ENCODE measurements around the gene NDUFS8. TPM values are rescaled to one million over a fixed set of nuclear protein-coding genes. Genes with fewer than 3 reads are reported as not detected.

Gene NDUFS8
- polyA plus RNA-seq, 2 donors: 131 to 168 TPM

DNA sequence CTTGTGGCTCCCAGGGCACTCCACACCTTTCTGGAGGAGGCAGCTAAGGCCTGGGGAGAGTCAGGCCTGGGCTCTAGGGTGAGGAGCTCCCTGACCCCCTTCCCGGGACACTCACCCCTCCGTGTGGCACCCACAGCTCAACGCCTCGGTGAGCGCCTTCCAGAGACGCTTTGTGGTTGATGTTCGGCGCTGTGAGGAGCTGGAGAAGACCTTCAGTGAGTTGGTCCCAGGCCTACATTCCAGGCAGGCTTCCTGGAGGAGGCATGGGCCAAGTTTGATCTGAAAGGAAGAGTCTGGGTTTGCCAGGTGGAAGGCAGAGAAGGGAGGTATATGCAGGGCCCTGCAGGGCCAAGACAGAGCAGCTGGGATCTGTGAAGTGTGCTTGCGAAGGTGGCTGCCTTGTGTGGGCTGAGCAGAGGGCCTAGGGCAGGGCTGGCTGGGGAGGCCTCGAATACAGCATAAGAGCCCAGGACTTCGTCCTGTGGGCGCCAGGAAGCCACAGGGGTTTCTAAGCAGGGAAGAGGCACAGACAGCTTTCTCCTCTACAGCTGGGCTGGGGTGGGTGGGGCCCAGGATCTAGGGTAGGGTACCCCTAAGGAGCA is 11.2 kb downstream of the NDUFS8 start:
- no peaks in the 10 kb centered on the region for H3K27me3 ChIP-seq (ENCODE audit: control insufficient read depth in 1 of 2, insufficient read depth in 2 of 2, low read length in 2 of 2)
- H3K9me3 ChIP-seq (ENCODE audit: control insufficient read depth in 2 of 2, insufficient read depth in 1 of 2, low read depth in 1 of 2, low read length in 1 of 2): no peaks in the 10 kb centered on the region
- no peak overlapping the region for H3K27ac ChIP-seq (ENCODE audit: low read depth in 2 of 2, low read length in 1 of 2)
- H3K36me3 ChIP-seq (ENCODE audit: control insufficient read depth in 2 of 2, insufficient read depth in 2 of 2, low read length in 1 of 2): peaks cover 0 to 23% of the 10 kb centered on the region in 2 donors
- H3K4me1 ChIP-seq (ENCODE audit: control insufficient read depth in 2 of 2, insufficient read depth in 2 of 2, low read length in 1 of 2): peaks cover 12 to 18% of the 10 kb centered on the region in 2 donors
- no peak overlapping the region for H3K4me3 ChIP-seq (ENCODE audit: low read depth in 1 of 2, low read length in 2 of 2)
- 71 to 84% methylated on average over 12 of the region's 12 CpGs for WGBS, 2 donors

DNA sequence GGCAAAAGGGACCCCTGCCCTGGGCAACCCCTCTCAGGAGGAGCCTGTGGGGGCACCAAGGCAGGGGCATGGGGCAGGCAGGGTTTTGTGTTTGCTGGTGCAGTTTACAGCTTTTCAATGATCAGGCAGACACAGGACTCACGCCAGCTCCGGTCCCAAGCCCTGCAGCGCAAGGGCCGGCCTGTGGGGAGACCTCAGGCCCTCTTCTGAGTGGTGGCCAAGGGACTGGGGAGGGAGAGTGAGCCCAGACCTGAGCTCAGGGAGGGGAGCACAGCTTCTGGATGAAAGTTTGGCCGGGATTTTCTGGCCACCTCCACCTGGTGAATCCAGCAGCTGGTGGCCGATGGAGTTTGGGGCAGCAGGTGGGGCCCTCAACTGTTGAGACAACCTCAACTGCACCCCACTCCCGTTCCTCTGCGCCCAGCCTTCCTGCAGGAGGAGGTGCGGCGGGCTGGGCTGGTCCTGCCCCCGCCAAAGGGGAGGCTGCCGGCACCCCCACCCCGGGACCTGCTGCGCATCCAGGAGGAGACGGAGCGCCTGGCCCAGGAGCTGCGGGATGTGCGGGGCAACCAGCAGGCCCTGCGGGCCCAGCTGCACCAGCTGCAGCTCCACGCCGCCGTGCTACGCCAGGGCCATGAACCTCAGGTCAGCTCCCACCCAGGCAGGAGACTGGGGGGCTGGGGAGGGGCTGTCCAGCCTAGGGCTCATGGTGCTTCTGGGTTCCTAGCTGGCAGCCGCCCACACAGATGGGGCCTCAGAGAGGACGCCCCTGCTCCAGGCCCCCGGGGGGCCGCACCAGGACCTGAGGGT is 11.9 kb downstream of the NDUFS8 start:
- no peak overlapping the region for H3K4me3 ChIP-seq (ENCODE audit: low read depth in 1 of 2, low read length in 2 of 2)
- 82 to 91% methylated on average over 24 to 27 of the region's 27 CpGs for WGBS, 2 donors
- peaks cover 0 to 22% of the 10 kb centered on the region in 2 donors for H3K36me3 ChIP-seq (ENCODE audit: control insufficient read depth in 2 of 2, insufficient read depth in 2 of 2, low read length in 1 of 2)
- H3K4me1 ChIP-seq (ENCODE audit: control insufficient read depth in 2 of 2, insufficient read depth in 2 of 2, low read length in 1 of 2): peaks cover 12 to 17% of the 10 kb centered on the region in 2 donors
- no peaks in the 10 kb centered on the region for H3K9me3 ChIP-seq (ENCODE audit: control insufficient read depth in 2 of 2, insufficient read depth in 1 of 2, low read depth in 1 of 2, low read length in 1 of 2)
- no peak overlapping the region for H3K27ac ChIP-seq (ENCODE audit: low read depth in 2 of 2, low read length in 1 of 2)
- no peaks in the 10 kb centered on the region for H3K27me3 ChIP-seq (ENCODE audit: control insufficient read depth in 1 of 2, insufficient read depth in 2 of 2, low read length in 2 of 2)

DNA sequence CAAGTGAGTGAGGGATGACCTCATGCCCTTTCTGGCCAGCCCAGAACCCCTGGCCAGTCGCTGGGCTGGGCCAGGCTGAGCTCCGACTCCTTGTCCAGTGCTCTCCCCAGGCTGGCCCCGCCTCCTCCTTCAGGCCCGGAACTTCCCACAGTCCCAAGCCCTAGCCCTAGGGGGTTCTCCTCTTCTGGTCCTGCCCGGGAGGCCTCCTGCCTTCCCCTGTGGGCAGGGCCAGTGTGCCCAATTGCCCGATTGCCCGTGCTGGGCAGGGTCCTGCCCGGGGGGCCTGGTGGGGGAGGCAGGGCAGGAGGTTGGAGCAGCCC is 12.5 kb downstream of the NDUFS8 start:
- Histone ChIP-seq H3K4me1 (ENCODE audit: control insufficient read depth in 2 of 2, insufficient read depth in 2 of 2, low read length in 1 of 2) (peaks cover 12 to 19% of the 10 kb centered on the region in 2 donors), H3K9me3 (ENCODE audit: control insufficient read depth in 2 of 2, insufficient read depth in 1 of 2, low read depth in 1 of 2, low read length in 1 of 2) (no peaks in the 10 kb centered on the region), H3K36me3 (ENCODE audit: control insufficient read depth in 2 of 2, insufficient read depth in 2 of 2, low read length in 1 of 2) (peaks cover 0 to 26% of the 10 kb centered on the region in 2 donors), H3K27ac (ENCODE audit: low read depth in 2 of 2, low read length in 1 of 2) (no peak overlapping the region), H3K27me3 (ENCODE audit: control insufficient read depth in 1 of 2, insufficient read depth in 2 of 2, low read length in 2 of 2) (no peaks in the 10 kb centered on the region), H3K4me3 (ENCODE audit: low read depth in 1 of 2, low read length in 2 of 2) (no peak overlapping the region)
- WGBS, 2 donors: 46 to 69% methylated on average over 8 of the region's 8 CpGs

DNA sequence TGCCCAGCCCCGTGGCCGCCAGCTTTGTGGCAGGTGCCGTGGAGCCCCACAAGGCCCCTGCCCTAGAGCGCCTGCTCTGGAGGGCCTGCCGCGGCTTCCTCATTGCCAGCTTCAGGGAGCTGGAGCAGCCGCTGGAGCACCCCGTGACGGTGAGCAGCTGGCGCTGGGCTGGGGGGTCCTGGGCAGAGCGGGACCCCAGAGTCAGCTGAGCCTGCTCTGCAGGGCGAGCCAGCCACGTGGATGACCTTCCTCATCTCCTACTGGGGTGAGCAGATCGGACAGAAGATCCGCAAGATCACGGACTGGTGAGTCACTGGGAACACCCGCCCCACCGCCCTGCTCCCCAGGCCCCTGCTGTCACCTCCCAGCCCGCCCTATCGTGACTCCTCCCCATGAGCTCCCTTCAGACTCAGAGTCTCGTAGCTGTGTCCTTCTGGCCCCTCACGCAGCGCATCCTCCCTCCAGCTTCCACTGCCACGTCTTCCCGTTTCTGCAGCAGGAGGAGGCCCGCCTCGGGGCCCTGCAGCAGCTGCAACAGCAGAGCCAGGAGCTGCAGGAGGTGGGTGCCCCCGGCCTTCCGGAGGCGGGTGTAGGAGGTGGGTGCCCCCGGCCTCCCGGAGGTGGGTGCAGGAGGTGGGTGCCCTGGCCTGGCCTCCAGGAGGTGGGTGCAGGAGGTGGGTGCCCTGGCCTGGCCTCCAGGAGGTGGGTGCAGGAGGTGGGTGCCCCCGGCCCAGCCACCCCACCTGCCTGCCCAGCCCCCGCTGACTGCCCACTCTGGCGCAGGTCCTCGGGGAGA is 13.1 kb downstream of the NDUFS8 start:
- Histone ChIP-seq H3K4me1 (ENCODE audit: control insufficient read depth in 2 of 2, insufficient read depth in 2 of 2, low read length in 1 of 2) (peaks cover 12 to 14% of the 10 kb centered on the region in 2 donors), H3K27me3 (ENCODE audit: control insufficient read depth in 1 of 2, insufficient read depth in 2 of 2, low read length in 2 of 2) (no peaks in the 10 kb centered on the region), H3K9me3 (ENCODE audit: control insufficient read depth in 2 of 2, insufficient read depth in 1 of 2, low read depth in 1 of 2, low read length in 1 of 2) (no peaks in the 10 kb centered on the region), H3K4me3 (ENCODE audit: low read depth in 1 of 2, low read length in 2 of 2) (no peak overlapping the region), H3K36me3 (ENCODE audit: control insufficient read depth in 2 of 2, insufficient read depth in 2 of 2, low read length in 1 of 2) (peaks cover 0 to 26% of the 10 kb centered on the region in 2 donors), H3K27ac (ENCODE audit: low read depth in 2 of 2, low read length in 1 of 2) (no peak overlapping the region)
- WGBS, 2 donors: 65 to 79% methylated on average over 33 to 36 of the region's 36 CpGs

DNA sequence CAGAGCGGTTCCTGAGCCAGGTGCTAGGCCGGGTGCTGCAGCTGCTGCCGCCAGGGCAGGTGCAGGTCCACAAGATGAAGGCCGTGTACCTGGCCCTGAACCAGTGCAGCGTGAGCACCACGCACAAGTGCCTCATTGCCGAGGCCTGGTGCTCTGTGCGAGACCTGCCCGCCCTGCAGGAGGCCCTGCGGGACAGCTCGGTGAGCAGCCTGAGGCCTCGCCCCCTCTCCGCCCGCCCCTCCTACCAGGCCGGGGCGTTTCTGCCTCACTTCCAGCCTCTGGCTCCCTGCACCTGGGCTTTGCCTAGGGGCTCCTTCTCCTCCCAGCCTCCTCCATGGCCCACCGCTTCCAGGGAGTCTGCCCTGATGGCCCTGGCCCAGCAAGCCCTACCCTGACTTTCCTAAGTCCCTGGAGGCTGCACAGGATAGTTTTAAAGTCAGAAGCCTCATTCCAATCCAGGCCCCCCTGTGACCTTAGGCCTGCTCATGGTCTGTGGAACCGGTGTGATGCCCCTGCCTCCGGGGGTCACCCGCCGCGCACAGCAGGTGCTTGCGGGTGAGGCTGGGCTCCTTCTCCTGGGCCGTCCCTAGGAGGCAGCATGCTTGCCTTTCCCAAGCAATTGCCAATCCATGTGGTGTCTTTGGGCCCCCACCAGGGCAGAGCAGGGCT is 13.8 kb downstream of the NDUFS8 start:
- peaks cover 5 to 31% of the 10 kb centered on the region in 2 donors for H3K36me3 ChIP-seq (ENCODE audit: control insufficient read depth in 2 of 2, insufficient read depth in 2 of 2, low read length in 1 of 2)
- H3K27ac ChIP-seq (ENCODE audit: low read depth in 2 of 2, low read length in 1 of 2): no peak overlapping the region
- no peaks in the 10 kb centered on the region for H3K27me3 ChIP-seq (ENCODE audit: control insufficient read depth in 1 of 2, insufficient read depth in 2 of 2, low read length in 2 of 2)
- no peak overlapping the region for H3K4me3 ChIP-seq (ENCODE audit: low read depth in 1 of 2, low read length in 2 of 2)
- WGBS, 2 donors: 77 to 86% methylated on average over 20 to 24 of the region's 24 CpGs
- no peaks in the 10 kb centered on the region for H3K9me3 ChIP-seq (ENCODE audit: control insufficient read depth in 2 of 2, insufficient read depth in 1 of 2, low read depth in 1 of 2, low read length in 1 of 2)
- H3K4me1 ChIP-seq (ENCODE audit: control insufficient read depth in 2 of 2, insufficient read depth in 2 of 2, low read length in 1 of 2): peaks cover 10 to 12% of the 10 kb centered on the region in 2 donors

DNA sequence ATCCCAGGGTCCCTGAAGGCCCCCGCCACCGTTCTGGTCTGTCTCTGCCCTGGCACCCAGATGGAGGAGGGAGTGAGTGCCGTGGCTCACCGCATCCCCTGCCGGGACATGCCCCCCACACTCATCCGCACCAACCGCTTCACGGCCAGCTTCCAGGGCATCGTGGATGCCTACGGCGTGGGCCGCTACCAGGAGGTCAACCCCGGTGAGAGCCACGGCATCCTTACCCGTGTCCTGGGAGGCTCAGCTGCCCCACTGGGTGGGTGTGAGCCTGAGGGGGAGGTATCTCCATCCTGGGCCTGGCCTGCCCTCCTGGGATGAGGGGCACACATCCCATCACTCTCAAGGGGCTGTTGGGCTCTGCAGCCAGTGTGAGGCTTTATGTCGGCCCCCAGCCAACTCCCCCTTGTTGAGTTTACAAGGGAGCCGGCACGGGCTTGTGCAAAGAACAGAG is 14.4 kb downstream of the NDUFS8 start:
- Histone ChIP-seq H3K4me3 (ENCODE audit: low read depth in 1 of 2, low read length in 2 of 2) (no peak overlapping the region), H3K27ac (ENCODE audit: low read depth in 2 of 2, low read length in 1 of 2) (no peak overlapping the region), H3K4me1 (ENCODE audit: control insufficient read depth in 2 of 2, insufficient read depth in 2 of 2, low read length in 1 of 2) (peaks cover 5 to 8% of the 10 kb centered on the region in 2 donors), H3K9me3 (ENCODE audit: control insufficient read depth in 2 of 2, insufficient read depth in 1 of 2, low read depth in 1 of 2, low read length in 1 of 2) (no peaks in the 10 kb centered on the region), H3K27me3 (ENCODE audit: control insufficient read depth in 1 of 2, insufficient read depth in 2 of 2, low read length in 2 of 2) (no peaks in the 10 kb centered on the region), H3K36me3 (ENCODE audit: control insufficient read depth in 2 of 2, insufficient read depth in 2 of 2, low read length in 1 of 2) (peaks cover 5 to 38% of the 10 kb centered on the region in 2 donors)
- 95 to 96% methylated on average over 18 of the region's 18 CpGs for WGBS, 2 donors

DNA sequence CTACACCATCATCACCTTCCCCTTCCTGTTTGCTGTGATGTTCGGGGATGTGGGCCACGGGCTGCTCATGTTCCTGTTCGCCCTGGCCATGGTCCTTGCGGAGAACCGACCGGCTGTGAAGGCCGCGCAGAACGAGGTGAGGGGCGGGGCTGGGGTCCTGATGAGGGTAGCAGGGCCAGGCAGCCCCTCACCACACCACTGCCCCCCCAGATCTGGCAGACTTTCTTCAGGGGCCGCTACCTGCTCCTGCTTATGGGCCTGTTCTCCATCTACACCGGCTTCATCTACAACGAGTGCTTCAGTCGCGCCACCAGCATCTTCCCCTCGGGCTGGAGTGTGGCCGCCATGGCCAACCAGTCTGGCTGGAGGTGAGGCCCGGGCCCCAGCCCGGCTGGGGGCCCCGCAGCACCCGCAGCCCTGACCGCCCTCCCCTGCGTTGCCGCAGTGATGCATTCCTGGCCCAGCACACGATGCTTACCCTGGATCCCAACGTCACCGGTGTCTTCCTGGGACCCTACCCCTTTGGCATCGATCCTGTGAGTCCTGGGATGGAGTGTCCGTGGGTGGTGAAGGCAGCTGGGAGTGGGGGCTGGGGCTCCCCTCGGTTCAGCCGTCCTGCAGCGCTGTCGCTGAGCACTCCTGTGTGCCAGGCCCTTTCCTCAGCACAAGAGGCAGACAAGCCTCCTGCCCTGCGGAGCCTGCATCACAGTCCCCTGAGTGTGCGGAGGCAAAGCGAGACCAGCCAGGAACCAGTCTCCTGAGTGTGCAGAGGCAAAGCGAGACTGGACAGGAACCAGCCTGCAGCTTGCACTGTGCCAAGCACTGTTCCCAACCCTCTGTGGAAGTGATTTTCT is 17.2 kb downstream of the NDUFS8 start:
- Histone ChIP-seq H3K9me3 (ENCODE audit: control insufficient read depth in 2 of 2, insufficient read depth in 1 of 2, low read depth in 1 of 2, low read length in 1 of 2) (no peaks in the 10 kb centered on the region), H3K4me1 (ENCODE audit: control insufficient read depth in 2 of 2, insufficient read depth in 2 of 2, low read length in 1 of 2) (peaks cover 0 to 3% of the 10 kb centered on the region in 2 donors), H3K27me3 (ENCODE audit: control insufficient read depth in 1 of 2, insufficient read depth in 2 of 2, low read length in 2 of 2) (no peaks in the 10 kb centered on the region), H3K36me3 (ENCODE audit: control insufficient read depth in 2 of 2, insufficient read depth in 2 of 2, low read length in 1 of 2) (peaks cover 5 to 53% of the 10 kb centered on the region in 2 donors), H3K4me3 (ENCODE audit: low read depth in 1 of 2, low read length in 2 of 2) (no peak overlapping the region), H3K27ac (ENCODE audit: low read depth in 2 of 2, low read length in 1 of 2) (no peak overlapping the region)
- 72 to 82% methylated on average over 33 to 37 of the region's 37 CpGs for WGBS, 2 donors

DNA sequence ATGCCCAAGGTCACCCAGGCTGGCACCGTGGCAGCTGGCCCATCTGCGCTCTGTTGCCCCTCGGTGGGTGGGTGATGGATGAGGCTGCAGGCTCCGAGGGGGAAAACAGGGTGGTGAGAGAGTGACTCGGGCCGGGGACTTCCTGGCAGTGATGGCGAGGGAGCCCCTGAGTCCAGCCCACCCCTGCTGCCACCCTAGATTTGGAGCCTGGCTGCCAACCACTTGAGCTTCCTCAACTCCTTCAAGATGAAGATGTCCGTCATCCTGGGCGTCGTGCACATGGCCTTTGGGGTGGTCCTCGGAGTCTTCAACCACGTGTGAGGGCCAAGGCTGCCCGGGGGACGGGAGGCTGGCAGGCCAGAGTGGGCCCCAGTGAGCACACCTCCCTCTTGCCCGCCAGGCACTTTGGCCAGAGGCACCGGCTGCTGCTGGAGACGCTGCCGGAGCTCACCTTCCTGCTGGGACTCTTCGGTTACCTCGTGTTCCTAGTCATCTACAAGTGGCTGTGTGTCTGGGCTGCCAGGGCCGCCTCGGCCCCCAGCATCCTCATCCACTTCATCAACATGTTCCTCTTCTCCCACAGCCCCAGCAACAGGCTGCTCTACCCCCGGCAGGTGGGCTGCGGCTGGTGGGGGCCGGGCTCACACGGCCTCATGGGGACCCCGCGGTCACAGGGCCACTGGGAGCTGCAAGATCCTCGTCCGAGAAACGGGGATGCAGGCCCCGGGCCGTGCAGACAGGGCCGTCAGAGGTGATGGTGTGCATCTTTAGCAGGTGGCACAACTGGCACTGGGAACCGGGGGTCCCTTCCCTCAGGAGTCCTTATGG is 18.4 kb downstream of the NDUFS8 start:
- 92% methylated on average over 35 of the region's 35 CpGs for WGBS, 2 donors
- Histone ChIP-seq H3K4me3 (ENCODE audit: low read depth in 1 of 2, low read length in 2 of 2) (no peak overlapping the region), H3K9me3 (ENCODE audit: control insufficient read depth in 2 of 2, insufficient read depth in 1 of 2, low read depth in 1 of 2, low read length in 1 of 2) (no peaks in the 10 kb centered on the region), H3K27ac (ENCODE audit: low read depth in 2 of 2, low read length in 1 of 2) (no peak overlapping the region), H3K4me1 (ENCODE audit: control insufficient read depth in 2 of 2, insufficient read depth in 2 of 2, low read length in 1 of 2) (peaks cover 0 to 3% of the 10 kb centered on the region in 2 donors), H3K27me3 (ENCODE audit: control insufficient read depth in 1 of 2, insufficient read depth in 2 of 2, low read length in 2 of 2) (no peaks in the 10 kb centered on the region), H3K36me3 (ENCODE audit: control insufficient read depth in 2 of 2, insufficient read depth in 2 of 2, low read length in 1 of 2) (peaks cover 5 to 53% of the 10 kb centered on the region in 2 donors)
